ENCODE results near the gene AFTPH.

The AFTPH gene

GRCh38 chr2:64615192-64615763 lies 91.2 kb downstream of the AFTPH start:
- Histone ChIP-seq H3K4me1 (ENCODE audit: control insufficient read depth, insufficient read depth, low read length) (peaks cover 2% of the 10 kb centered on the region), H3K27ac (ENCODE audit: low read length) (no peak overlapping the region), H3K9me3 (ENCODE audit: control insufficient read depth in 2 of 2, low read length in 2 of 2) (no peaks in the 10 kb centered on the region), H3K9ac (ENCODE audit: low read length in 2 of 2) (no peak overlapping the region), H3K4me3 (ENCODE audit: low read length in 2 of 2) (no peak overlapping the region), H3K36me3 (ENCODE audit: control insufficient read depth in 2 of 2, insufficient read depth in 2 of 2, low read length in 2 of 2) (no peaks in the 10 kb centered on the region), H3K27me3 (ENCODE audit: control insufficient read depth in 1 of 2, insufficient read depth in 2 of 2, low read length in 2 of 2) (no peaks in the 10 kb centered on the region)

DNA sequence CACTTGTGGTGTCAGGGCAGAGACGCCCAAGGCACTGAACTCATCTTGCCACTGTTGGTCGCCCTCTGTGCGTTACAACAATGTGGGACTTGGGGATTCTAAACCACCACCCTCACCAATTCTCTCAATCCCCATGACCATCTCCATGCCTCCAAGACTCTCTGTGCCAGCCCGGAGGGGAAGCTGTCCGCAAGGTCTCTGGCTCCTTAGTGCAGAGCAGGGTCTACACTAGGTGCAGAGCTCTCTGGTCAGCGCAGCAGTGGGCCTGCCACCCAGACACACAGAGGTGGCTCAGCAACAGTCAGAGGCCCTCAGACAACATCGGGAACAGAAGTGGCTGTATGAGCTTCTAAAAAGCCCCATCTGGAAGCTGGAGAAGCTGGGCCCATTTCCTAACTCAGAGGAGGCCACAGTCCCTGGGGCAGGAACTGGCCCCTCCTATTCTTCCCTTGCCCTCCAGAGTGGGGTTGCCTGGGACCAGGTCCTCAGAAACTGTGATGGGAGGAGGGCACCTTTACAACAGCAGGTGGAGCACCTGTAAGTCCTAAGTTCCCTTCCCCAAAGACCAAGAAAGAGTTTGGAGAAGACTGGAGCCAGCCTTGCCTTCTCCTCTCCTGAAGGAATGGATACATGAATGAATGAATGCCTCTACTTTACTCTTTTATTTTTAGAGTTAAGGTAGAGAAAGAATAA lies 91.9 kb downstream of the AFTPH start:
- Histone ChIP-seq H3K4me1 (ENCODE audit: control insufficient read depth, insufficient read depth, low read length) (peaks cover 2% of the 10 kb centered on the region), H3K4me3 (ENCODE audit: low read length in 2 of 2) (no peak overlapping the region), H3K27me3 (ENCODE audit: control insufficient read depth in 1 of 2, insufficient read depth in 2 of 2, low read length in 2 of 2) (no peaks in the 10 kb centered on the region), H3K27ac (ENCODE audit: low read length) (no peak overlapping the region), H3K36me3 (ENCODE audit: control insufficient read depth in 2 of 2, insufficient read depth in 2 of 2, low read length in 2 of 2) (no peaks in the 10 kb centered on the region), H3K9me3 (ENCODE audit: control insufficient read depth in 2 of 2, low read length in 2 of 2) (no peaks in the 10 kb centered on the region), H3K9ac (ENCODE audit: low read length in 2 of 2) (no peak overlapping the region)

DNA sequence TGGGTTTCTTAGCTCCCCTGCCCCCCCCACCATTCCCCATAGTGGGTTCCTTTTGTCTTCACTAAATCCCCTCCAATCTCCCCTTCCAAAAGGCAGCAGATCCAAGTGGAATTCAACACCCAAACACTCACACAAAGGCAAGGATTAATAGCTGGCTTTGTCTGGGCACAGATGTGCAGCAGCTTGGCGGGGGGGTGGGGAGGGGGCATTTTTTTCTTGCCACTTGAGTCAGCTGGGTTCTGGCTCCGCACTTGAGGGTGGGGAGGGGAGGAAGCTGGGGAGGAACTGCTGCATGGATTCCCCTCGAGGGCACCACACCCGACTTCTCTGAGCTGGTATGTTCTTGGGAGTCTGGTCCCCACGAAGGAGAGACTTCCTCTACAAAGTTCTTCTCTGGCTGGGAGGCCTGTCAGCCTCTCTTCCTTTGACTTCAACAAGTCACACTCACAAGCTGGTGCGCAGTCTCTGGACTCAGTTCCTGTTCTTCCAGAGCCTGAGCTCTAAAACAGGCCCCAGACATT lies 93.6 kb downstream of the AFTPH start:
- Histone ChIP-seq H3K27me3 (ENCODE audit: control insufficient read depth in 1 of 2, insufficient read depth in 2 of 2, low read length in 2 of 2) (no peaks in the 10 kb centered on the region), H3K9ac (ENCODE audit: low read length in 2 of 2) (no peak overlapping the region), H3K4me3 (ENCODE audit: low read length in 2 of 2) (no peak overlapping the region), H3K36me3 (ENCODE audit: control insufficient read depth in 2 of 2, insufficient read depth in 2 of 2, low read length in 2 of 2) (no peaks in the 10 kb centered on the region), H3K9me3 (ENCODE audit: control insufficient read depth in 2 of 2, low read length in 2 of 2) (no peaks in the 10 kb centered on the region), H3K27ac (ENCODE audit: low read length) (no peak overlapping the region), H3K4me1 (ENCODE audit: control insufficient read depth, insufficient read depth, low read length) (peaks cover 2% of the 10 kb centered on the region)

DNA sequence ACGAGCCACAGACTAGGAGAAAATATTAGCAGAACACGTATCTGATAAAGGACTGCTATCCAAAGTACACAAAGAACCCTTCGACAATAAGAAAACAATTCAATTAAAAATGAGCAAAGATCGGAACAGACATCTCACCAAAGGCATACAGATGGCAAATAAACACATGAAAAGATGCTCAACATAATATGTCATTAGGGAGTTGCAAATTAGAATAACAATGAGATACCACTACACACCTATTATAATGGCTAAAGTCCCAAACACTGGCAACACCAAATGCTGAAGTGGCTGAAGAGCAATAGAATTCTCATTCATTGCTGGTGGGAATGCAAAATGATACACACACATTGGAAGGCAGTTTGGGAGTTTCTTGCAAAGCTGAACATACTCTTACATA lies 96.5 kb downstream of the AFTPH start:
- Histone ChIP-seq H3K4me1 (ENCODE audit: control insufficient read depth, insufficient read depth, low read length) (peaks cover 2% of the 10 kb centered on the region), H3K4me3 (ENCODE audit: low read length in 2 of 2) (no peak overlapping the region), H3K9ac (ENCODE audit: low read length in 2 of 2) (no peak overlapping the region), H3K27ac (ENCODE audit: low read length) (no peak overlapping the region), H3K9me3 (ENCODE audit: control insufficient read depth in 2 of 2, low read length in 2 of 2) (no peaks in the 10 kb centered on the region), H3K36me3 (ENCODE audit: control insufficient read depth in 2 of 2, insufficient read depth in 2 of 2, low read length in 2 of 2) (no peaks in the 10 kb centered on the region), H3K27me3 (ENCODE audit: control insufficient read depth in 1 of 2, insufficient read depth in 2 of 2, low read length in 2 of 2) (no peaks in the 10 kb centered on the region)

DNA sequence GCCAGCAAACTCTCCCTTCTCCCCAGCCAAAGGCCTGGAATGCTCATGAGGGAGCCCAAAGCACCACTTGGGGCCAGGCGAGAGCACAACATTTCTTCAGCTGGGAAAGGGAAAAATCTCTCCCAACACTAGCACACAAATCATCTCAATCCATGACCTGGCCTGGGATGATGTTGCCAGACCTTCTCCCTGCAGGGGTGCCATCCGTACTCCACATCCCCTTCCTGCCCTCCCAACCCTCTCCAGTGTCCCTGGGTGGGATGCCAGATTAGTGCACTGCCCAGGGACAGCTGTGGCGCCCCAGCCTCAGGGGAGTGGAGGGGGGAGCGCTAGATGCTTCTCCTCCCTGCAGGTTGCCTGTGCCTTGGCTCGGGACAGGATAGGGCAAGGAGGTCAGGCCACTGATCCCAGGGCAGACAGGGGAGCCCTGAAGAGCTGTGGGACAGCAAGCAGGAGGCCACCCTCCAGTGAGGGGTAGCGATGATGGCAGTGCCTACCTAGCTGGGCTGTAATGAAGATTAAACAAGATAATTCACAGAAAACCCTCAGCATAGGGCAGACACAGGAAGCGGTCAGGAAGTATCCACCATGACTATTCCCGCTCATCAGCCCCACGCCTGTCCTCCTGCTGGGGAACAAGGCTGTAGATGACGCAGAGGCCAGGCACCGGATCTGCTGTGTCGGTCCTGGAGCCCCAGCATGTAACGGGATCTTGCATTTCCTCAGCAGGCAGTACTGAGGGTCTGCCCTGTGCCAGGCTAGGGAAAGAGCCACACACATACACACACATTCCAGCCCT lies 98.5 kb downstream of the AFTPH start:
- H3K36me3 ChIP-seq (ENCODE audit: control insufficient read depth in 2 of 2, insufficient read depth in 2 of 2, low read length in 2 of 2) = no peaks in the 10 kb centered on the region
- H3K9me3 ChIP-seq (ENCODE audit: control insufficient read depth in 2 of 2, low read length in 2 of 2) = no peaks in the 10 kb centered on the region
- H3K4me3 ChIP-seq (ENCODE audit: low read length in 2 of 2) = no peak overlapping the region
- peaks cover 4% of the 10 kb centered on the region for H3K4me1 ChIP-seq (ENCODE audit: control insufficient read depth, insufficient read depth, low read length)
- H3K9ac ChIP-seq (ENCODE audit: low read length in 2 of 2) = no peak overlapping the region
- no peak overlapping the region for H3K27ac ChIP-seq (ENCODE audit: low read length)
- no peaks in the 10 kb centered on the region for H3K27me3 ChIP-seq (ENCODE audit: control insufficient read depth in 1 of 2, insufficient read depth in 2 of 2, low read length in 2 of 2)

DNA sequence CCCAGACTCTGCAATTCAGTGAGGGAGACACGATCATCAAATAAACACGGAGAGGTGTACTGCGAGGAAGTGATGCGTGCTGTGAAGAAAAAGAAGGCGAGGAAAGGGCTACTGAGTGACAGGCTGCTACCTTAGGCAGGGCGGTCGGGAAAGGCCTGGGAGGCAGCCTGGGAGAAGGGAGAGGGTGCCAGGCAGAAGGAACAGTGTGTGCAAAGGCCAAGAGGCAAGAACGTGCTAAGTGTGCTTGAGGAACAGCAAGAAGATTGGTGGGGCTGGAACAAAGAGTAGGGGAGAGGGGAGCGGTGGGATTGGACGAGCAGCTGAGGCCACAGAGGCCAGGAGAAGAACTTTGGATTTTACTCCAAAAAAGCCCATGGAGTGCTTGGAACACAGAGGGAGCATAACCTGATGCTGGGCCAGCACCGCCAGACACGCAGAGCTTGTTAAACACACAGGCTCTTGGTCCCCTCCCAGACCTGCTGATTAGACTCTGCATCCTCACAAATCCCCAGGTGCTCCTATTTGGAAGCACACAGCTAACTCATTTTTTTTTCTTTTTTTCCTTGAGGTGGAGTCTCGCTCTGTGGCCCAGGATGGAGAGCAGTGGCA lies 99.2 kb downstream of the AFTPH start:
- Histone ChIP-seq H3K27me3 (ENCODE audit: control insufficient read depth in 1 of 2, insufficient read depth in 2 of 2, low read length in 2 of 2) (no peaks in the 10 kb centered on the region), H3K4me3 (ENCODE audit: low read length in 2 of 2) (no peak overlapping the region), H3K9me3 (ENCODE audit: control insufficient read depth in 2 of 2, low read length in 2 of 2) (no peaks in the 10 kb centered on the region), H3K4me1 (ENCODE audit: control insufficient read depth, insufficient read depth, low read length) (peaks cover 8% of the 10 kb centered on the region), H3K36me3 (ENCODE audit: control insufficient read depth in 2 of 2, insufficient read depth in 2 of 2, low read length in 2 of 2) (no peaks in the 10 kb centered on the region), H3K9ac (ENCODE audit: low read length in 2 of 2) (no peak overlapping the region), H3K27ac (ENCODE audit: low read length) (no peak overlapping the region)

GRCh38 chr2:64624108-64624610 lies 100.0 kb downstream of the AFTPH start:
- H3K36me3 ChIP-seq (ENCODE audit: control insufficient read depth in 2 of 2, insufficient read depth in 2 of 2, low read length in 2 of 2) = no peaks in the 10 kb centered on the region
- H3K9me3 ChIP-seq (ENCODE audit: control insufficient read depth in 2 of 2, low read length in 2 of 2) = no peaks in the 10 kb centered on the region
- H3K4me3 ChIP-seq (ENCODE audit: low read length in 2 of 2) = no peak overlapping the region
- no peak overlapping the region for H3K9ac ChIP-seq (ENCODE audit: low read length in 2 of 2)
- H3K27ac ChIP-seq (ENCODE audit: low read length) = no peak overlapping the region
- H3K4me1 ChIP-seq (ENCODE audit: control insufficient read depth, insufficient read depth, low read length) = peaks cover 16% of the 10 kb centered on the region
- H3K27me3 ChIP-seq (ENCODE audit: control insufficient read depth in 1 of 2, insufficient read depth in 2 of 2, low read length in 2 of 2) = no peaks in the 10 kb centered on the region

DNA sequence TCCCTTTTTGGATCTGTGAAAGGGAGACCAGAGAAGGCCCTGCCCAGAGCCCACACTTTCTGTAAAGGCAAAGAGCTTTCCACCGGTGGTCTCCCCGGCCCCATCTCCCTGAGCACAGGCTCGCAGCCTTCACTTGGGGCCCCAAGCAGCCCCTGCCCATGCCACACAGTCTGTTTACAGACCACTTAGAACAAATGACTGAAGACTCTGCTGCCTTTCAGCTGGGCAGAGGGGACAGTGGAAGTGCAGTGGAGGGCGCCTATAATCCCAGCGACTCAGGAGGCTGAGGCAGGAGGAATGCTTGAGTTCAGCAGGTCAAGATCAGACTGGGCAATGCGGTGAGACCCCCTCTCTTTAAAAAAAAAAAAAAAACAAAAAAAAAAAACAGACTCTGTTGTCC lies 100.7 kb downstream of the AFTPH start:
- Histone ChIP-seq H3K9ac (ENCODE audit: low read length in 2 of 2) (no peak overlapping the region), H3K27me3 (ENCODE audit: control insufficient read depth in 1 of 2, insufficient read depth in 2 of 2, low read length in 2 of 2) (no peaks in the 10 kb centered on the region), H3K4me3 (ENCODE audit: low read length in 2 of 2) (no peak overlapping the region), H3K9me3 (ENCODE audit: control insufficient read depth in 2 of 2, low read length in 2 of 2) (no peaks in the 10 kb centered on the region), H3K4me1 (ENCODE audit: control insufficient read depth, insufficient read depth, low read length) (peaks cover 21% of the 10 kb centered on the region), H3K36me3 (ENCODE audit: control insufficient read depth in 2 of 2, insufficient read depth in 2 of 2, low read length in 2 of 2) (no peaks in the 10 kb centered on the region), H3K27ac (ENCODE audit: low read length) (no peak overlapping the region)

DNA sequence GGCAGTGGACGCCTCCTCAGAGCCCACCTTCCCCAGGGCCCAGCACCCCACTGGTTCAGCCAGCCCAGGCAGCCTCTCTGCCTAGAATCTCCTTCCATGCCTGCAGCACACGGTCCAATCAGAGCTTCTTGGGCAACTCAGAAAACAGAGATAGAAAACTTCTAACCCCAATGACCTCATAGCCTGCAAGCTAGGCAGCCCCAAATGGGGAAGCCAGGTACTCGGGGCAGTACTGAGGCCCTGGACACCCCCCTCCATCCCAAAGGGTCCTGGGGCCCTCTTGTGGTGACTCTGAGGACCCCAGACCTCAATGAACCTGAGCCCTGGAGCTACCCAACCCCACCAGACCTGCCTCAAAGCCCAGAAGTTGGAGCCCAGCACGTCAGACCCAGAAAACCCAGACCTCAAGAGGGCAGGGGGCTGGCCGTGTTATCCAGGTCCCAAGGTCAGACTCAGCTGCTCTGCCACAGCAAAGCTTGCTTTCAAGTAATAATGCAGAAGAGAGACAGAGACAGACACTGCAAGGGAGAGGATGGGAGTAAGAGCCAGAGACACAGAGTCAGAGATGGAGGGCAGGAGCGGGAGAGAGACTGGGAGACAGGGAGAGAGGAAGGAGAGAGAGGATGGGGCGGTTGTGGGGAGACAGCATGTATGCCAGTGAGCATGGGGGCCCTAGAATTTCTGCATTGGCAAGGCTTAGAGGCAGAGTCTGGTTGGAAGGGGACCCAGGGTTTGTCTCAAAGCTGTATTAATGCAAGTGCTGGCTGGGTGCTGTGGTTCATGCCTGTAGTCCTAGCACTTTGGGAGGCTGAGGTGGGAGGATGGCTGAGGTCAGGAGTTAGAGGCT lies 101.4 kb downstream of the AFTPH start:
- no peak overlapping the region for H3K27ac ChIP-seq (ENCODE audit: low read length)
- H3K27me3 ChIP-seq (ENCODE audit: control insufficient read depth in 1 of 2, insufficient read depth in 2 of 2, low read length in 2 of 2) = no peaks in the 10 kb centered on the region
- peaks cover 21% of the 10 kb centered on the region for H3K4me1 ChIP-seq (ENCODE audit: control insufficient read depth, insufficient read depth, low read length)
- H3K9me3 ChIP-seq (ENCODE audit: control insufficient read depth in 2 of 2, low read length in 2 of 2) = no peaks in the 10 kb centered on the region
- no peaks in the 10 kb centered on the region for H3K36me3 ChIP-seq (ENCODE audit: control insufficient read depth in 2 of 2, insufficient read depth in 2 of 2, low read length in 2 of 2)
- H3K4me3 ChIP-seq (ENCODE audit: low read length in 2 of 2) = no peak overlapping the region
- H3K9ac ChIP-seq (ENCODE audit: low read length in 2 of 2) = no peak overlapping the region

Data from stomach smooth muscle (tissue), 2 donors.